ENCODE results near the gene TOR4A.
A peak's percentile ranks its signal among the peaks of the same experiment; 100 is the strongest.

The TOR4A gene

GRCh38 chr9:137309368-137310188 lies 32.1 kb downstream of the TOR4A start:
- no peak for DNase-seq

DNA sequence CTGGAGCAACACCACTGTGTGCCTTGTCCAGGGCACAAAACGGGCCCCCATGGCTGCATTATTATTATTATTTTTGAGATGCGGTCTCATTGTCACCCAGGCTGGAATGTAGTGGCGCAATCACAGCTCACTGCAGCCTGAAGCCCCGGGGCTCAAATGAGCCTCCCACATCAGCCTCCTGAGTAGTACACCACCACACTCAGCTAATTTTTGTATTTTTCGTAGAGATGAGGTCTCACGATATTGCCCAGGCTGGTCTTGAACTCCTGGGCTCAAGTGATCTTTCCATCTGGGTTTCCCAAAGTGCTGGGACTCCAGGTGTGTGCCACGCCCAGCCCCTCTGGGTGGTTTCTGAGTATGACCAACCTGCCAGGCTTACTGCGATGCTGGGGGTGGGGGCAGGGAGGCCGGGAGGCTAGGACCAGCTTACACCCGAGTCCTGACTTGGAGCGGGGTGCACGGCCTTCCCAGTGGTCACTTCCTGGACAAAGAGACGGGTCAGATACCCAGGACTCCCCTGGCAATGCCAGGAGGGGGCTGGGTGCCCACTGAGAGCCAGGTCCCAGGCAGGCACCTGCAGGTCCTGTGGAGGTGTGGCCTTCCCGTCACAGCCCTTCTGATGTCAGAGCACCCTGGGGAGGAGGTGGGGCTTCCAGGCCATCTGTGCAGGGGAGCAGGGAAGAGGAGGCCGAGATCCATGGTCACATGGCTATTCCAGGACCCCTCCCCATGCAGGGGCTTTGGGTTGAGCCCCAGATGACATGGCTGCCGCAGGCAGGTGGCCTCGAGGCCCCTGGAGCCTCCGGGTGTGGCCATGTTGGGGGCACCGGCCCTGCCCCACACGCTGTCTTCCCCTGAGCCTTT lies 32.9 kb downstream of the TOR4A start:
- DNase-seq, result no peak

- DNase-seq, result no peak
Measured at GRCh38 chr9:137311171-137311985, 33.9 kb downstream of the TOR4A start.

- DNase-seq, result no peak
Measured at GRCh38 chr9:137311986-137312851, 34.7 kb downstream of the TOR4A start.

GRCh38 chr9:137312852-137313325 lies 35.4 kb downstream of the TOR4A start:
- no peak for DNase-seq

DNA sequence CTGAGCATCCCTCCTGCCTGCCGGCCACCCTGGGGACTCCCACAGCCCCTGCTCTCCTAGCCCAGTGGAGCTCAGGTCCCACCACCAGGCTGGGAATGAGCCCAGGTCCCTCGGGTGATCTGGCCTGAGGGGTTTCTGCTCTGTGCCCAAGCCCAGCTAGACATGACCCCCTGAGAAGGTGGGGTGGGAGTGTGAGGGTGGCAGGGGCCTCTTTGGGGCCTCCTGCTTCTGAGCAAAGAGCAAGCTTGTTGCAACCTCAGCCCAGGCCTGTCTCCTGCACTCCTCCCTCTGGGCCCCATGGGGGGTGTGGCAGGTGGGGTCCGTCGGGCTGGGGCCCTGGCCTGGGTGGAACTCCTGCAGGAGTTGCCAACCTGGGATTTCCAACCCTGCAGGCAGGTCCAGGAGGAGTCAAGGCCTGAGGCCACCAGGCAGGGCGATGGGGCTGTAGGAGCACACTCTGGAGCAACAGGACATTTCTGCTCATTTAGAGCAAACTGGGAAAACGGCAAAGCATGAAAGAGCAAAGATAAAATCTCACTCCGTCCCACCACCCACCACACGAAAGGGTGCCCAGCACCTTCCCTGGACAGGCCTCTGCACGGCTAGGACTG lies 35.9 kb downstream of the TOR4A start:
- DNase-seq, result no peak

- no peak for DNase-seq
Measured at GRCh38 chr9:137313956-137314560, 36.5 kb downstream of the TOR4A start.

GRCh38 chr9:137314561-137315560 lies 37.3 kb downstream of the TOR4A start:
- peak in 1 of 2 donors; percentile 11 for DNase-seq

DNA sequence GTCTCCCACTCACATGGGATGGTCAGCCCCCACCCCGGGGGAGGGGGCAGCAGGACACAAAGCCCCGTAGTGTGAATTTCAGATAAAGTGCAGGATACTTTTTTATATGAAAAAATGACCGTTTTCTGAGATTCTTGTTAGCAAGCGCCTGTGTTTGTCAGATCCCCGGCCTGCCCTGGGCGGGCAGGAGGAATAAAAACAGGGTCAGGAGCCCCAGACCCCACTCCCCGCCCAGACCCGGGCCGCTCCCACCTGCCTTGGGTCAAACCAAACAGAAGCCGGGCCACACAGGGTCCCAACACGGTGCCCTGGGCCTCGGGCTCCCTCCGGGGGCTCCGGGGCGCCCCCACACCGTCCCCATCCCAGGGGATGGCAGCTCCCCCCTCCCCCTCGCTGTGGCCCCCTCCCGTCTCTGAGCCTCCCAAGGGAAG lies 38.1 kb downstream of the TOR4A start:
- DNase-seq, result no peak

- no peak for DNase-seq
Measured at GRCh38 chr9:137316012-137316981, 38.8 kb downstream of the TOR4A start.

DNA sequence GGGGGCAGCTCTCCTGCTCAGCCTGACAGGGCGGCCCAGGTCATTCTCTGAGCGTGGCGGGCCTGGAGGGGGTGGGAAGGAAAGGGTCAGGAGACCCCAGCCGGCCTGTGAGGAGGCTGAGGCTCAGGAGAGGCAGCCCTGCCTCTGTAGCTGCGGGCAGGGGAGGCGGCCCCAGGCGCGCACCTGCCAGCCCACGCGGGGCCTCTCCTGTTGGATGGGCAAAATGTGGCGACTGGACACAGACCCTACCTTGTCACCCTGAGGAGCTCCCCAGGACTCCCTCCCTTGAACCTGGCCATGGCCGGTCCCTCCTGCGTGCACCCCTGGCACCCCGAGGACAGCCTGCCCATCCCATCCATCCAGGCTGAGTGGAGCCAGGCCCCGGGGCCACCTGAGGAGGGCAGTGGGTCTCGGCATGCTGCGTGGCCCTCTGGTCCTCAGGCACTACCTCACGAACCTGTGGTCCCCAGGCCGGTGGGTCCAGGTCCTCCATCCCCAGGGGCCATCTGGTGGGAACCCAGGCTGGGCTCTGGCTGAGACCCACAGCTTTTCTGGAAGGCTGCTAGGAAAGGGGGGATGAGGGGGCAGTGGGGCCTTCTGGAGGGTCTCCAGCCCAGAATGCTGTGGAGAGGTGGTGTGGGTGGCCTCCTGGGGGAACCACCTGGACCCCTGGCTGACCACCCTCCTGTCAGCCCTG lies 39.6 kb downstream of the TOR4A start:
- no peak for DNase-seq

DNA sequence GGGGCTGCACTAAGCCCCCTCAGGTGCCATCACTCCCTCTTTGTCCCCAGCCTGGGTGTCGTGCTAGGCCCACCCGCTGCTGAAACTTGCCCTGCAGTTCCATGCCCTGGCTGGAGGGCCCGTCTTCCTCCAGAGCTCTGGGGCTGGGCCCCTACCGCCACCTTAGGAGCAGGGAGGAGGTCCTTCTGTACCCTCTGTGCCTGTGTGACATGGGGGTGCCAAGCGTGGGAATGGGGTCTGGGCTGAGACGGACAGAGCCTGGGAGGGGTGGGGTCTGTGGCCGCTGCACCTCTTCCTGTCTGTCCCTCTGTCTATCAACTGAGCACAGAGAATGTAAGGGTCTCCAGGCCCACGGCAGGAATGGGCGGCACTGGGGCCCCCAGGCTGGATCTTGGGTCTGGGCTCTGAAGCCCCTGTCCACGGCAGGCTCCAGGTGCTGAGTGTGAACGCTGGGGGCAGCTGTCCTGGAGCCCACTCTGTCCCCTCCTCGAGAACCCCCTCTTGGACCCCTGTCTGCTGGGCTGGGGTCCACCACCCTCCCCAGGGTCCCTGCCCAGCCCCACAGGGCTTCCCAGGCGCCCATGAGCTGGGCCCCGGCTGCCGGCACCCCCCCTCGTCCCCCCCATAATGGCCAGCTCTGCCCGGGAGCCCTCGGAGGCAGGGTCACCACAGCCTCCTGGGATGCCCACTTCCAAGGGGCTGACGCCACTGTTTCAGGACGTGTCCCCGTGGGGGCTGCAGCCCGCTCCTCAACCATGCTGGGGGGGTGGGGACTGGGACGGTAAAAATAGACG lies 40.4 kb downstream of the TOR4A start:
- peak in 1 of 2 donors; percentile 8 for DNase-seq

DNA sequence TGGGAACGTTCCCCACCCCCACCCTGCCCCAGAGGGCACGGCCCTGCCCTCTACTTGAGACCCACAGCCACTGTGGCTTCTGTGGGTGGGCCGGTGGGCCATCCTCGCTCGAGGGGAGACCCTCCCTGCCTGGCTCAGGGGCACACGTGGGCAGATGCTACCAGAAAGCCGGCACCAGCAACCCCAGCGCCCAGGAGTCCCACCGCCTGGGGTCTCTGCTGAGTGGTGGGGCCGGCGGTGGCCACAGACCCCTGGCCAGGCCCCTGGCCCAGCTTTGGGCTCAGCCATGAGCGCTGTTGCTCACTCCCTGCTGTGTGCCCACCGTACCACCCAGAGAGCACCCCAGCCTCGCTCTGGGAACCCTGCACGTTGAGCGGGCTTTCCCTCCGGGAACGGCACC lies 41.1 kb downstream of the TOR4A start:
- DNase-seq, result no peak

DNA sequence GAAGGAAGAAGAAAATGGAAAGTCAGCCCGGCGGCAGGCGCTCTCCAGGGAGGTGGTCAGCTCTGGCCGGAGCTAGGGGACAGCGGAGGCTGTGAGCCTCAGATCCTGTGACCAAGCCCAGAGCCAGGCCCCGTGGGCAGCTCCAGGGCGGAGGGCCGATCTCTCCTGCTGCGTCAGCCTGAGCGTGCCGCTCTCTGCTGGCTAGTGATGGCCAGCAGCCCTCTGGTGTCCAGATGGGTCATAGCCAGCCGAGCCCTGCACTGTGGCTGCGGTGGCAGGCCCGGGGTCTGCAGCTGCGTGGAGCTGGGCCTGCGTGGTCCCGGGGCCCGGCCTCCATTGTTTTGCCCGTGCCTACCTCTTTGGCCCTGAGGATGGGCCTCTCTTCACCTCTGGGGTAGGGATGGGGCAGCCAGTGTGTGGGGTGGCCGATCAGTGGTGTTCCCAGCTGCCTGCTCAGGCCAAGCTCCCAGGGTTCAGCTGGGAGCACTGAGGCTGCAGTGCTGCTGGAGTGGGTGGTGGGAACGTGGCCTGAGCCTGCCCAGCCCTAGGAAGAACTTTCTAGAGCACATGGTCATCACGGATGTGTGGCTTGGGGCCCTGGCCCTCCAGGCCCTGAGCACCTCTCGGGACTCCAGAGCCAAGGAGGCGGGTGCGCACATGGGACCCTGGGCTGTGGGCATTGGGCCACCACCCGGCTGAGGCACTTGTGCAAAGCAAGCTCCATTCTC lies 41.6 kb downstream of the TOR4A start:
- DNase-seq, result peak in 1 of 2 donors; percentile 9

GRCh38 chr9:137319739-137320551 lies 42.4 kb downstream of the TOR4A start:
- DNase-seq, result peak in 1 of 2 donors; percentile 9
